Heart left ventricle (tissue), 16 donors: ENCODE measurements around the gene REEP3. TPM values are rescaled to one million over a fixed set of nuclear protein-coding genes. Genes with fewer than 3 reads are reported as not detected.

Experiments used
- ATAC-seq, 4 donors: fragments of 200-7000 bp; cut with Tn5 transposase; one replicate each; pipeline ENCODE4 v1.9.1; 2020 to 2022; ENCODE audit warnings: moderate library complexity in 4 of 4, mild to moderate bottlenecking in 3 of 4, moderate number of reproducible peaks in 1 of 4
- DNase-seq, 5 donors: peaks; one replicate each; pipeline ENCODE4 v3.0.0-alpha.2; 2020
- H3K27ac ChIP-seq, 12 donors: fragments of 200-600 bp; sonication (generic) in 4 of 12; one replicate each; pipeline versions ENCODE4 v1.5.0 to v1.8.0; 2016 to 2022; ENCODE audit warnings: mild to moderate bottlenecking in 2 of 12
- H3K27me3 ChIP-seq, 9 donors: fragments of 200-600 bp; sonication (generic) in 2 of 9; one replicate each; pipeline versions ENCODE4 v1.5.1 to v1.8.0; 2016 to 2022; ENCODE audit warnings: mild to moderate bottlenecking in 3 of 9
- H3K36me3 ChIP-seq, 9 donors: fragments of 200-600 bp; sonication (generic) in 2 of 9; one replicate each; pipeline versions ENCODE4 v1.5.0 to v1.8.0; 2018 to 2022; ENCODE audit warnings: mild to moderate bottlenecking in 2 of 9
- H3K4me1 ChIP-seq, 12 donors: fragments of 200-600 bp; sonication (generic) in 4 of 12; one replicate each; pipeline versions ENCODE4 v1.5.0 to v1.8.0; 2016 to 2022; ENCODE audit warnings: mild to moderate bottlenecking in 3 of 12
- H3K4me3 ChIP-seq, 12 donors: fragments of 200-600 bp; sonication (generic) in 4 of 12; one replicate each; pipeline versions ENCODE4 v1.5.0 to v1.8.0; 2017 to 2022; ENCODE audit warnings: mild to moderate bottlenecking in 9 of 12, moderate library complexity in 4 of 12
- H3K9me3 ChIP-seq, 12 donors: fragments of 200-600 bp; sonication (generic) in 4 of 12; one replicate each; pipeline versions ENCODE4 v1.5.0 to v1.8.0; 2016 to 2022; ENCODE audit warnings: mild to moderate bottlenecking in 1 of 12
- CTCF ChIP-seq, 12 donors: fragments of 200-600 bp; sonication (generic) in 4 of 12; IDR thresholded peaks; one replicate each; pipeline versions ENCODE4 v1.5.0 to v1.8.0; 2018 to 2022; ENCODE audit warnings: antibody characterized with exemption in 12 of 12, mild to moderate bottlenecking in 5 of 12
- POLR2A ChIP-seq, 2 donors: fragments of 450-650 bp; IDR thresholded peaks; one replicate each; pipeline ENCODE4 v1.6.1; 2017; ENCODE audit warnings: antibody characterized with exemption in 2 of 2, mild to moderate bottlenecking in 2 of 2, moderate library complexity in 2 of 2
- WGBS, 4 donors: extraction: QIAGEN DNeasy Blood & Tissue Kit in 2 of 4; methylation state at CpG; one replicate each; pipeline versions ENCODE4 v1.1.5 to v1.1.7; 2013 to 2018; 5-methylcytosine and 5-hydroxymethylcytosine counted together
- intact Hi-C, 10 donors: fragments of 100-400 bp; cut with DNase I; formaldehyde crosslinking; loops; one replicate each; pipeline versions ENCODE4 v1.11.1 to v1.14.2; 2022
- polyA plus RNA-seq, 2 donors: library from polyadenylated mRNA; stranded (reverse); fragments of 200-250 nt; gene quantifications; one replicate each; pipeline ENCODE4 v1.2.3, GENCODE V29; 2013
- total RNA-seq, 9 donors: library from RNA; depleted of rRNA in 2 of 9; stranded (reverse); fragments of >200 nt in 2 of 9; fragmentation: NEBNext Ultra II Directional in 3 of 9; extraction: Animal tissue kit (Norgen Biotek cat#: 25700) in 3 of 9; gene quantifications; one replicate each; pipeline versions ENCODE4 v1.1.0 to v1.2.4, GENCODE V29; 2016 to 2023
- donor health status: ischemic (EF 13 %, LVEDD 7.1; RV severe dilation, severe dysfunction).
- donor health status: healthy with polysubstance abuse.
- donor health status: DM: no; HTN: yes; CAD: no.
- donor health status: DM: no; HTN: no; CAD: no.
- donor health status: ischemic (EF 25% LVEDD 6.9; RV normal size, moderate dysfunction).
- donor health status: ischemic (EF 25% LVEDD 5.7; RV mildly dilated, moderate dysfunction).
- donor health status: healthy.
- donor health status: DM: yes; HTN: yes; CAD: no.
- donor health status: ischemic (EF 35%, LVEDD 5.7; RV mildly dilated, moderate dysfunction).
- donor health status: nonischemic (EF 11% LVEDD 7.7; RV severe dilation, severe dysfunction).
- donor health status: DM: yes; HTN: yes; CAD: no.
- donor health status: PGD.
- donor health status: ischemic (EF 29% LVEDD 5.4; RV normal size, mild dysfunction).
- donor health status: nonischemic (EF 23%, LVEDD 6.1; RV moderate dilation, normal function).

REEP3 gene
- total and polyA plus RNA-seq, 11 donors, result 9.1 to 48.2 (median 21.9) TPM

- peak in 4 of 5 donors; percentile 79 to 86 (median 85) for DNase-seq
- TF ChIP-seq POLR2A (IDR thresholded peaks at IDR 0.05), result peak in 1 of 2 donors; percentile 16
- no peak for TF ChIP-seq CTCF (IDR thresholded peaks at IDR 0.05)
- intact Hi-C loops, result loop anchor here (1.0 to 10.0 kb wide), 18 partner anchors 56 to 462 kb away; partner anchors contain the start of genes JMJD1C (in 8 of the 10) and REEP3 (in 6 of the 10)
- no peaks in the 10 kb centered on the region for H3K27me3 ChIP-seq
- no peaks in the 10 kb centered on the region for H3K9me3 ChIP-seq
- ATAC-seq, result peak; percentile 57 to 70 (median 58)
- peak overlapping the region; percentile 93 to 99 (median 98) for H3K27ac ChIP-seq
- peak overlapping the region in 11 of 12 donors; percentile 2 to 71 (median 61) for H3K4me3 ChIP-seq
- WGBS, 4 donors, result 0 to 1% (median 0%) methylated on average over 16 of the region's 16 CpGs
- H3K4me1 ChIP-seq, result peaks cover 9 to 41% (median 29%) of the 10 kb centered on the region in 12 donors
- no peaks in the 10 kb centered on the region for H3K36me3 ChIP-seq
Observed at GRCh38 chr10:63628526-63629362, 107.5 kb downstream of the REEP3 start.

GRCh38 chr10:63629363-63630084 is 108.3 kb downstream of the REEP3 start:
- WGBS, 4 donors, result 0 to 1% (median 0%) methylated on average over 22 to 24 of the region's 24 CpGs
- peak; percentile 96 to 98 (median 97) for DNase-seq
- ATAC-seq, result peak; percentile 78 to 87 (median 80)
- TF ChIP-seq POLR2A (IDR thresholded peaks at IDR 0.05) (no peak), CTCF (IDR thresholded peaks at IDR 0.05) (peak; percentile 64 to 90 (median 78))
- intact Hi-C loops, result loop anchor here (1.0 to 10.0 kb wide), 29 partner anchors 38 to 465 kb away; partner anchors contain the start of genes JMJD1C (in 8 of the 10) and REEP3 (in 7 of the 10)
- Histone ChIP-seq H3K4me1 (peaks cover 9 to 41% (median 29%) of the 10 kb centered on the region in 12 donors), H3K27me3 (no peaks in the 10 kb centered on the region), H3K36me3 (no peaks in the 10 kb centered on the region), H3K9me3 (no peaks in the 10 kb centered on the region), H3K4me3 (peak overlapping the region; percentile 14 to 71 (median 60)), H3K27ac (peak overlapping the region; percentile 93 to 99 (median 98))

- 0 to 1% (median 1%) methylated on average over 29 to 70 of the region's 70 CpGs; no CpG with 5 or more reads in 1 of the 4 donors for WGBS, 4 donors
- TF ChIP-seq POLR2A (IDR thresholded peaks at IDR 0.05) (peak in 1 of 2 donors; percentile 62), CTCF (IDR thresholded peaks at IDR 0.05) (peak in 2 of 12 donors; percentile 4 to 7)
- intact Hi-C loops, result loop anchor here (1.0 to 10.0 kb wide), 15 partner anchors 37 to 466 kb away; partner anchors contain the start of gene REEP3 (in 1 of the 10)
Observed at GRCh38 chr10:63630085-63630930, 109.1 kb downstream of the REEP3 start.

More at GRCh38 chr10:63630085-63630930, 109.1 kb downstream of the REEP3 start:
- H3K9me3 ChIP-seq, result no peaks in the 10 kb centered on the region
- peak; percentile 62 to 83 (median 77) for ATAC-seq
- peaks cover 9 to 41% (median 29%) of the 10 kb centered on the region in 12 donors for H3K4me1 ChIP-seq
- H3K4me3 ChIP-seq, result peak overlapping the region; percentile 14 to 71 (median 60)
- H3K27ac ChIP-seq, result peak overlapping the region; percentile 93 to 99 (median 98)
- no peaks in the 10 kb centered on the region for H3K27me3 ChIP-seq
- peak; percentile 94 to 96 (median 96) for DNase-seq
- no peaks in the 10 kb centered on the region for H3K36me3 ChIP-seq
